Breast epithelium (tissue), 4 donors: ENCODE data around the gene PHLDA1. TPM values are rescaled to one million over a fixed set of nuclear protein-coding genes. Genes with fewer than 3 reads are reported as not detected.
"Not testable (repeated sequence)": the region's sequence is repeated elsewhere in the genome, so short reads cannot be mapped to it uniquely, and the experiment has no call there.

ENCODE experiments used
- DNase-seq, 2 donors: peaks; one replicate each; pipeline ENCODE4 v3.0.0-alpha.2; 2019; ENCODE audit warnings: low spot score in 2 of 2
- H3K27ac ChIP-seq, 2 donors: fragments of 200-600 bp; sonication (generic) in 1 of 2; one replicate each; pipeline ENCODE4 v1.5.1; 2016 to 2019; ENCODE audit warnings: mild to moderate bottlenecking in 1 of 2
- H3K27me3 ChIP-seq, 2 donors: fragments of 200-600 bp; sonication (generic) in 1 of 2; one replicate each; pipeline versions ENCODE4 v1.5.1 to v1.6.0; 2017 to 2019; ENCODE audit warnings: control low read depth in 1 of 2, mild to moderate bottlenecking in 1 of 2
- H3K36me3 ChIP-seq: fragments of 200-600 bp; one replicate; pipeline ENCODE4 v1.5.1; 2019
- H3K4me1 ChIP-seq, 2 donors: fragments of 200-600 bp; sonication (generic); one replicate each; pipeline ENCODE4 v1.5.1; 2016 to 2019; ENCODE audit warnings: control low read depth in 1 of 2
- H3K4me3 ChIP-seq, 3 donors: fragments of 200-600 bp; sonication (generic); 1 replicate in 2 of 3; 2 replicates in 1 of 3; pipeline ENCODE4 v1.5.1; 2016 to 2019; ENCODE audit warnings: mild to moderate bottlenecking in 3 of 3, moderate library complexity in 2 of 3
- H3K9me3 ChIP-seq, 2 donors: fragments of 200-600 bp; sonication (generic) in 1 of 2; one replicate each; pipeline ENCODE4 v1.5.1; 2016 to 2019; ENCODE audit warnings: control low read depth in 1 of 2
- POLR2A ChIP-seq: fragments of 450-650 bp; IDR thresholded peaks from one replicate; pipeline ENCODE4 v1.6.1; 2016; ENCODE audit warnings: antibody characterized with exemption, mild to moderate bottlenecking, moderate library complexity
- POLR2AphosphoS5 ChIP-seq, 3 donors: sonication (generic); formaldehyde crosslinking; IDR thresholded peaks; one replicate each; pipeline ENCODE4 v1.6.1; 2017; ENCODE audit warnings: antibody characterized with exemption in 3 of 3
- intact Hi-C: fragments of 100-400 bp; cut with DNase I; formaldehyde crosslinking; loops from one replicate; pipeline ENCODE4 v1.15.1; 2023; ENCODE audit warnings: low total_unique reads
- total RNA-seq, 3 donors: library from RNA; depleted of rRNA; stranded (reverse); fragments of >200 nt; gene quantifications; one replicate each; pipeline ENCODE4 v1.1.0, GENCODE V29; 2016
- TF ChIP-seq, protein P1 (sequence below), 3 donors: fragments of 450-650 bp; IDR thresholded peaks; one replicate each; pipeline ENCODE4 v1.5.1; 2016 to 2017; ENCODE audit warnings: antibody characterized with exemption in 3 of 3, mild to moderate bottlenecking in 3 of 3, moderate library complexity in 3 of 3

The PHLDA1 gene
- total RNA-seq, 3 donors from 2014 or later = 5.8 to 32.6 (median 23.6) TPM

DNA sequence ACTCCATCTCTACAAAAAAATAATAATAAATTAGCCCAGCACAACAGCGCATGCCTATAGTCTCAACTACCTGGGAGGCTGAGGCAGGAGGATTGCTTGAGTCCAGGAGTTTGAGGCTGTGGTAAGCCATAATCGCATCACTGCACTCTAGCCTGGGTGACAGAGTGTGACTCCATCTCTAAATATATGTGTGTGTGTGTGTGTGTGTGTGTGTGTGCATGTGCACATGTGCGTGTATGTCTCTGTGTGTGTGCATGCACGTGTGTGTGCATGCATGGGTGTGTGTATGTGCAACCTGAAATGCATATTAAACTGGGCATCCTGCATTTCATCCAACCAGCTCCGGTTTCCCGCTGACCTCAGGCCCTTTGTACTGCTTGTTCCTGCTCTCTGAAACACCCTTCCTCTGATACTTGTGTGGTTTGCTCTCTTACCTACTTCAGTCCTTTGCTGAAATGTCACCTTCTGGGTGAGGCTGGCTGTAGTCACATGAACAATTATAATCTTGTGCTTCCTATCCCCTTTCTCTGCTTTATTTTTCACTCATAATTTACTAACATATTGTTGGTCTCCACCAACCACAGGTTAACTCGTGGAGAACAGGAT, 46.9 kb downstream of the PHLDA1 start:
- Histone ChIP-seq H3K27ac (no peak overlapping the region), H3K4me1 (no peaks in the 10 kb centered on the region), H3K9me3 (no peaks in the 10 kb centered on the region), H3K27me3 (no peaks in the 10 kb centered on the region), H3K4me3 (no peak overlapping the region), H3K36me3 (no peaks in the 10 kb centered on the region)
- intact Hi-C loops = no loop called here
- TF ChIP-seq POLR2A = no peak
- no peak for TF ChIP-seq POLR2AphosphoS5 (IDR thresholded peaks at IDR 0.05)
- TF ChIP-seq, protein P1, sequence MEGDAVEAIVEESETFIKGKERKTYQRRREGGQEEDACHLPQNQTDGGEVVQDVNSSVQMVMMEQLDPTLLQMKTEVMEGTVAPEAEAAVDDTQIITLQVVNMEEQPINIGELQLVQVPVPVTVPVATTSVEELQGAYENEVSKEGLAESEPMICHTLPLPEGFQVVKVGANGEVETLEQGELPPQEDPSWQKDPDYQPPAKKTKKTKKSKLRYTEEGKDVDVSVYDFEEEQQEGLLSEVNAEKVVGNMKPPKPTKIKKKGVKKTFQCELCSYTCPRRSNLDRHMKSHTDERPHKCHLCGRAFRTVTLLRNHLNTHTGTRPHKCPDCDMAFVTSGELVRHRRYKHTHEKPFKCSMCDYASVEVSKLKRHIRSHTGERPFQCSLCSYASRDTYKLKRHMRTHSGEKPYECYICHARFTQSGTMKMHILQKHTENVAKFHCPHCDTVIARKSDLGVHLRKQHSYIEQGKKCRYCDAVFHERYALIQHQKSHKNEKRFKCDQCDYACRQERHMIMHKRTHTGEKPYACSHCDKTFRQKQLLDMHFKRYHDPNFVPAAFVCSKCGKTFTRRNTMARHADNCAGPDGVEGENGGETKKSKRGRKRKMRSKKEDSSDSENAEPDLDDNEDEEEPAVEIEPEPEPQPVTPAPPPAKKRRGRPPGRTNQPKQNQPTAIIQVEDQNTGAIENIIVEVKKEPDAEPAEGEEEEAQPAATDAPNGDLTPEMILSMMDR (IDR thresholded peaks at IDR 0.05) = no peak
- no peak for DNase-seq

DNA sequence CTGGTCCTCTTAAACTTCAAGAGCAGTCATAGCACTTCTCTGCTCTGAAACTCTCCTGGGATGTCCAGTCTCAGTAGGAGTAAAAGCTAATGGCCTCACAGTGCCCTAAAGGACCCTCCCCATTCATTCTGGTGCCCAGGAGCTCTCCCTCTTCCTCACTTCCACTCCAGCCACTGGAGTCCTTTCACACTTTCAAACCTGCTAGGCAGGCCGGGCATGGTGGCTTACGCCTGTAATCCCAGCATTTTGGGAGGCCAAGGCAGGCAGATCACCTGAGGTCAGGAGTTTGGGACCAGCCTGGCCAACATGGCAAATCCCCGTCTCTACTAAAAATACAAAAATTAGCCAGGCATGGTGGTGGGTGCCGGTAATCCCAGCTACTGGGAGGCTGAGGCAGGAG, 47.7 kb downstream of the PHLDA1 start:
- H3K36me3 ChIP-seq, H3K4me1 ChIP-seq, intact Hi-C loops, DNase-seq, H3K27me3 ChIP-seq, H3K4me3 ChIP-seq, H3K9me3 ChIP-seq: not testable (repeated sequence)
- H3K27ac ChIP-seq = peak overlapping the region in 1 of 2 donors; percentile 41

DNA sequence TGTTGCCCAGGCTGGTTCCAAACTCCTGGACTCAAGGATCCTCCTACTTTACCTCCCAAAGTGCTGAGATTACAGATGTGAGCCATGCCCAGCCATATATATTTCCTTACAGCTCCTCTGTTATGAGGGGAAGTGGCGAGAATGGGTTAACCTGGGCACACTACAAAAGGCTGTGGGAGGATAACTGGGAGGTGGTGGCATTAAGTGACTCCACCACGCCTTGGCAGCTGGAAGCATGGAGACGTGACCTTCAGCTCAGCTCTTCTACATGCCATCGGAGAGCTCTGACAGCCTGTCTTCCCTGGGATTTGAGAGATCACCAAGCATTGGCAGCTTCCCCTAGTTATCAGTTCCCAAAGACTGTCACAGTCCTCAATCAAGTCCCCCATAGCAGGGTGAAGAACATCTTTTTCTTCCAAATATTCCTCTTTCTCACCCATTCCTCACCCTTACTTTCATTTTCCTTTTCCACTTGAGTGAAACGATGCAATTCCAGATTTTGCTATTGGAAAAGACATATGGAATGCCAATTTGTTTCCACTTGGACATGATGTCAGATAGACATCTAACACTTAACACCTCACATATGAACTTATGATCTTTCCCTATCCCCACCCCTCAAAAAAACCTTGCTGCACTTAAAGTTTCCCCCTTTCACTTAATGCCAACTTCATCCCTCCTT, 48.5 kb downstream of the PHLDA1 start:
- Histone ChIP-seq H3K9me3 (no peaks in the 10 kb centered on the region), H3K4me1 (peaks cover 0 to 7% of the 10 kb centered on the region in 2 donors), H3K36me3 (no peaks in the 10 kb centered on the region), H3K27ac (peak overlapping the region in 1 of 2 donors; percentile 41), H3K27me3 (no peaks in the 10 kb centered on the region), H3K4me3 (peak overlapping the region; percentile 20 to 42 (median 22))
- TF ChIP-seq POLR2A (no peak), POLR2AphosphoS5 (IDR thresholded peaks at IDR 0.05) (no peak)
- TF ChIP-seq, protein P1 (IDR thresholded peaks at IDR 0.05) = no peak
- intact Hi-C loops = no loop called here
- DNase-seq = no peak

DNA sequence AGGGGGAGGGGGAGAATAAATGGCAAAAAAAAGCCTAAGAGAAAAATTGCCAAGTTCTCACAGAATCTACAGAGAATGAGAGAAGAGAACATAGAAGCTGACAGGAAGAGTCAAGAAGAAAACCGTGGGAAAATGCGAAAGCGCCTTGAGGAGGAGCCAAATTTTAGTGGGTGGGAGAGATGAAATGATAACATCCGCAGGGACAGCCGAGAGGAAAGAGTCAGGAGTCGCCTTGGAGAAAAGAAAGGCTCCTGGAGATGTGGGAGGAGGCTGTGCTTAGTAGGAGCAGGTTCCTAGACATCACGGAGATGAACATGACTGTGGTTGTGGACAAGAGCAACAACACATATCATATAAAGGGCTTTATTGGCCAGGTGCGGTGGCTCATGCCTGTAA, 49.4 kb downstream of the PHLDA1 start:
- intact Hi-C loops = no loop called here
- TF ChIP-seq POLR2AphosphoS5 (IDR thresholded peaks at IDR 0.05) = no peak
- TF ChIP-seq, protein P1 (IDR thresholded peaks at IDR 0.05) = no peak
- no peak for TF ChIP-seq POLR2A
- Histone ChIP-seq H3K4me3 (no peak overlapping the region), H3K36me3 (no peaks in the 10 kb centered on the region), H3K9me3 (no peaks in the 10 kb centered on the region), H3K27ac (peak overlapping the region in 1 of 2 donors; percentile 41), H3K27me3 (no peaks in the 10 kb centered on the region), H3K4me1 (peaks cover 0 to 11% of the 10 kb centered on the region in 2 donors)
- no peak for DNase-seq

DNA sequence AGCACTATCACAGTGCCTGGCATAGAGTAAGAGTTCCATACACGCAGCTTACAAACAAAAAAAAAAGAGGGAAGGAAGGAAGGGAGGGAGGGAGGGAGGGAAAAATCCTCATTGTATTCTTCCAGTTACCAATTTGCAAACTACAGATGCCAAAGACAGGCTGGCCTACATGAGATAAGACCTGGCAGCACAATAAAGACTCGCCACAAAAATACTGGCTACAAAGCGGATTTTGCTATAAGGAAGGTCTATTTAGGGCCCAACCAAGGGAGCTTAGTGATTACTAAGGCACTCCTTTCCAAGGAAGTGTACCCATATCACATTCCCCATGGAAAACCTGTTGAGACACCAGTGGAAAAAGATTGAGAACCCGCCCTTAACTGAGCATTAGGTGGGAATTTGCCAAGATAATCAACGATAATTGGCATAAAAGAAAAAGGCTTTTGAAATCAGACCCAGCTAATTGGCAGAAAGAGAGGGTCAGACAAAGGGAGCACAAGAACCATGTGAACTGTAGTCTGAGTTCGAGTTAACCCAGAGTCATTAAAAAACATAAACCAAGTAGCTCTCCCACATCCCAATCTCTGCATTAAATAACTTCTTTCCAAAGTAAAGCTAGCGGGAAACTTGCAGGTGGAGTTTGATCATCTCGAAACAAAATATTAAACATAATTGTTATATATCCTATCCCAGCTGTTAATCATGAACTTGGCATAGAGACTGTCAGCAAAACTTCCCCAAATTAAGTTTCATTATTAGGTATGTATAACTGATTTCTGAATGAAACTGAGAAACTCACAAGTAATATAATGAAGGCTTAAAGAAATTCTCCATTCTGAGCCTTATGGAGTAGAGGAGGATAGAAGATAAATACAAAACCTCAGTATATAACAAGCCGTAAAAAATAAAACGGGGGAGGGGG, 50.1 kb downstream of the PHLDA1 start:
- intact Hi-C loops = no loop called here

More for the DNA sequence above, 50.1 kb downstream of the PHLDA1 start:
- no peaks in the 10 kb centered on the region for H3K36me3 ChIP-seq
- no peak overlapping the region for H3K4me3 ChIP-seq
- no peaks in the 10 kb centered on the region for H3K9me3 ChIP-seq
- no peaks in the 10 kb centered on the region for H3K27me3 ChIP-seq
- no peak for DNase-seq
- TF ChIP-seq POLR2A (no peak), POLR2AphosphoS5 (IDR thresholded peaks at IDR 0.05) (no peak)
- TF ChIP-seq, protein P1 (IDR thresholded peaks at IDR 0.05) = no peak
- H3K27ac ChIP-seq = peak overlapping the region in 1 of 2 donors; percentile 5
- H3K4me1 ChIP-seq = peaks cover 0 to 11% of the 10 kb centered on the region in 2 donors
